CD4-positive, alpha-beta T cell treated with Interleukin-1 beta for 1 hour (primary cell): Measurements from ENCODE around the gene MS4A6A.
A peak's percentile ranks its signal among the peaks of the same experiment; 100 is the strongest.
"Not testable (repeated sequence)": the region's sequence is repeated elsewhere in the genome, so short reads cannot be mapped to it uniquely, and the experiment has no call there.

ENCODE experiments used
- DNase-seq, 2 donors: peaks; one replicate each; pipeline ENCODE4 v3.0.0-alpha.2; 2020 to 2022

The MS4A6A gene

GRCh38 chr11:60182541-60183330 lies at the start of gene MS4A6A:
MS4A6A (minus strand) TSS chr11:60183083; CDS start chr11:60181727, 1,356 bp downstream.
- no peak for DNase-seq

- no peak for DNase-seq
Measured at GRCh38 chr11:60230681-60231080, 47.8 kb upstream of the MS4A6A start.

GRCh38 chr11:60222141-60222540 lies 39.3 kb upstream of the MS4A6A start:
- DNase-seq = no peak

GRCh38 chr11:60221692-60222091 lies 38.8 kb upstream of the MS4A6A start:
- no peak for DNase-seq

- DNase-seq = no peak
Measured at GRCh38 chr11:60221181-60221580, 38.3 kb upstream of the MS4A6A start.

GRCh38 chr11:60214386-60214785 lies 31.5 kb upstream of the MS4A6A start:
- DNase-seq = no peak

- DNase-seq = no peak
Measured at GRCh38 chr11:60211206-60211605, 28.3 kb upstream of the MS4A6A start.

GRCh38 chr11:60209977-60210376 lies 27.1 kb upstream of the MS4A6A start:
- no peak for DNase-seq

- DNase-seq = no peak
Measured at GRCh38 chr11:60208951-60209350, 26.1 kb upstream of the MS4A6A start.

- DNase-seq = no peak
Measured at GRCh38 chr11:60208146-60208895, 25.4 kb upstream of the MS4A6A start.

- no peak for DNase-seq
Measured at GRCh38 chr11:60206616-60207015, 23.7 kb upstream of the MS4A6A start.

- no peak for DNase-seq
Measured at GRCh38 chr11:60204922-60205321, 22.0 kb upstream of the MS4A6A start.

GRCh38 chr11:60201334-60201733 lies 18.5 kb upstream of the MS4A6A start:
- DNase-seq = not testable (repeated sequence)

- DNase-seq = no peak
Measured at GRCh38 chr11:60197442-60197841, 14.6 kb upstream of the MS4A6A start.

- no peak for DNase-seq
Measured at GRCh38 chr11:60195923-60196368, 13.1 kb upstream of the MS4A6A start.

GRCh38 chr11:60194511-60194910 lies 11.6 kb upstream of the MS4A6A start:
- no peak for DNase-seq

- peak; percentile 46 to 59 for DNase-seq
Measured at GRCh38 chr11:60193687-60194433, 11.0 kb upstream of the MS4A6A start.

GRCh38 chr11:60192564-60192963 lies 9.7 kb upstream of the MS4A6A start:
- not testable (repeated sequence) for DNase-seq

GRCh38 chr11:60188481-60188880 lies 5.6 kb upstream of the MS4A6A start:
- not testable (repeated sequence) for DNase-seq

- not testable (repeated sequence) for DNase-seq
Measured at GRCh38 chr11:60186128-60186527, 3.2 kb upstream of the MS4A6A start.

GRCh38 chr11:60185512-60185827 lies 2.6 kb upstream of the MS4A6A start:
- DNase-seq = not testable (repeated sequence)

GRCh38 chr11:60184824-60185511 lies 2.1 kb upstream of the MS4A6A start:
- peak in 1 of 2 donors; percentile 7 for DNase-seq
